Liver (tissue), 3 donors: Measurements from ENCODE around the gene NOS1AP.

Source experiments
- CTCF ChIP-seq: fragments of 150-350 bp; IDR thresholded peaks from 2 replicates; pipeline ENCODE4 v1.5.1; 2017; ENCODE audit warnings: improper control_type of control experiment, low read depth, low read length; ENCODE audit not compliant: missing input control
- FOXA1 ChIP-seq: IDR thresholded peaks from 2 replicates; pipeline ENCODE4 v1.6.1; 2016; ENCODE audit warnings: antibody characterized with exemption
- GABPA ChIP-seq, 2 donors: IDR thresholded peaks in 1 of 2; conservative IDR thresholded peaks in 1 of 2; 2 replicates each; pipeline ENCODE4 v1.6.1; 2016; ENCODE audit warnings: antibody characterized with exemption in 2 of 2, mild to moderate bottlenecking in 1 of 2, moderate library complexity in 1 of 2
- JUND ChIP-seq, 2 donors: IDR thresholded peaks; 2 replicates each; pipeline ENCODE4 v1.6.1; 2016; ENCODE audit warnings: antibody characterized with exemption in 2 of 2
- MAX ChIP-seq: IDR thresholded peaks from 2 replicates; pipeline ENCODE4 v1.6.1; 2016; ENCODE audit warnings: antibody characterized with exemption
- YY1 ChIP-seq: IDR thresholded peaks from 2 replicates; pipeline ENCODE4 v1.6.1; 2016; ENCODE audit warnings: antibody characterized with exemption, mild to moderate bottlenecking
- TF ChIP-seq, protein P1 (sequence below): IDR thresholded peaks from 2 replicates; pipeline ENCODE4 v1.6.1; 2016; ENCODE audit warnings: antibody characterized with exemption
- TF ChIP-seq, protein P2 (sequence below): IDR thresholded peaks from 2 replicates; pipeline ENCODE4 v1.6.1; 2016; ENCODE audit warnings: antibody characterized with exemption, mild to moderate bottlenecking
- donor health status: healthy.
- donor health status: healthy.

- no peak for TF ChIP-seq FOXA1
- no peak for TF ChIP-seq GABPA (IDR thresholded peaks at IDR 0.05 in 1 of 2, conservative IDR thresholded peaks at IDR 0.05 in 1 of 2)
- TF ChIP-seq MAX: no peak
- TF ChIP-seq, protein P1, sequence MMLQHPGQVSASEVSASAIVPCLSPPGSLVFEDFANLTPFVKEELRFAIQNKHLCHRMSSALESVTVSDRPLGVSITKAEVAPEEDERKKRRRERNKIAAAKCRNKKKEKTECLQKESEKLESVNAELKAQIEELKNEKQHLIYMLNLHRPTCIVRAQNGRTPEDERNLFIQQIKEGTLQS: no peak
- TF ChIP-seq, protein P2, sequence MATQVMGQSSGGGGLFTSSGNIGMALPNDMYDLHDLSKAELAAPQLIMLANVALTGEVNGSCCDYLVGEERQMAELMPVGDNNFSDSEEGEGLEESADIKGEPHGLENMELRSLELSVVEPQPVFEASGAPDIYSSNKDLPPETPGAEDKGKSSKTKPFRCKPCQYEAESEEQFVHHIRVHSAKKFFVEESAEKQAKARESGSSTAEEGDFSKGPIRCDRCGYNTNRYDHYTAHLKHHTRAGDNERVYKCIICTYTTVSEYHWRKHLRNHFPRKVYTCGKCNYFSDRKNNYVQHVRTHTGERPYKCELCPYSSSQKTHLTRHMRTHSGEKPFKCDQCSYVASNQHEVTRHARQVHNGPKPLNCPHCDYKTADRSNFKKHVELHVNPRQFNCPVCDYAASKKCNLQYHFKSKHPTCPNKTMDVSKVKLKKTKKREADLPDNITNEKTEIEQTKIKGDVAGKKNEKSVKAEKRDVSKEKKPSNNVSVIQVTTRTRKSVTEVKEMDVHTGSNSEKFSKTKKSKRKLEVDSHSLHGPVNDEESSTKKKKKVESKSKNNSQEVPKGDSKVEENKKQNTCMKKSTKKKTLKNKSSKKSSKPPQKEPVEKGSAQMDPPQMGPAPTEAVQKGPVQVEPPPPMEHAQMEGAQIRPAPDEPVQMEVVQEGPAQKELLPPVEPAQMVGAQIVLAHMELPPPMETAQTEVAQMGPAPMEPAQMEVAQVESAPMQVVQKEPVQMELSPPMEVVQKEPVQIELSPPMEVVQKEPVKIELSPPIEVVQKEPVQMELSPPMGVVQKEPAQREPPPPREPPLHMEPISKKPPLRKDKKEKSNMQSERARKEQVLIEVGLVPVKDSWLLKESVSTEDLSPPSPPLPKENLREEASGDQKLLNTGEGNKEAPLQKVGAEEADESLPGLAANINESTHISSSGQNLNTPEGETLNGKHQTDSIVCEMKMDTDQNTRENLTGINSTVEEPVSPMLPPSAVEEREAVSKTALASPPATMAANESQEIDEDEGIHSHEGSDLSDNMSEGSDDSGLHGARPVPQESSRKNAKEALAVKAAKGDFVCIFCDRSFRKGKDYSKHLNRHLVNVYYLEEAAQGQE: no peak
- TF ChIP-seq CTCF: no peak
- no peak for TF ChIP-seq YY1
- TF ChIP-seq JUND (IDR thresholded peaks at IDR 0.05): no peak
These were observed 253.5 kb downstream of the NOS1AP start for GRCh38 chr1:162323023-162323422.
